ENCODE data around the gene TNFSF8. TPM values are rescaled to one million over a fixed set of nuclear protein-coding genes. Genes with fewer than 3 reads are reported as not detected.
A peak's percentile ranks its signal among the peaks of the same experiment; 100 is the strongest.

TNFSF8 gene
- polyA plus RNA-seq, 1 donor, result 0.27 TPM

DNA sequence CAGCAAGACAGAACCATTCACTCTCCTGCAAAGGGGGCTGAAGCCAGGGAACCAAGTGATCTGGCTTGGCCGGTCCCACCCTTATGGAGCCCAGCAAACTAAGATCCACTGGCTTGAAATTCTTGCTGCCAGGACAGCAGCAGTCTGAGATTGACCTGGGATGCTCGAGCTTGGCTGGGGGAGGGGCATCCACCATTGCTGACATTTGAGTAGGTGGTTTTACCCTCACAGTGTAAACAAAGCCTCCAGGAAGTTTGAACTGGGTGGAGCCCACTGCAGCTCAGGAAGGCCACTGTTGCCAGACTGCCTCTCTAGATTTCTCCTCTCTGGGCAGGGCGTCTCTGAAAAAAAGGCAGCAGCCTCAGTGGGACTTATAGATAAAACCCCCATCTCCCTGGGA is 60.5 kb downstream of the TNFSF8 start:
- no peak for DNase-seq

DNA sequence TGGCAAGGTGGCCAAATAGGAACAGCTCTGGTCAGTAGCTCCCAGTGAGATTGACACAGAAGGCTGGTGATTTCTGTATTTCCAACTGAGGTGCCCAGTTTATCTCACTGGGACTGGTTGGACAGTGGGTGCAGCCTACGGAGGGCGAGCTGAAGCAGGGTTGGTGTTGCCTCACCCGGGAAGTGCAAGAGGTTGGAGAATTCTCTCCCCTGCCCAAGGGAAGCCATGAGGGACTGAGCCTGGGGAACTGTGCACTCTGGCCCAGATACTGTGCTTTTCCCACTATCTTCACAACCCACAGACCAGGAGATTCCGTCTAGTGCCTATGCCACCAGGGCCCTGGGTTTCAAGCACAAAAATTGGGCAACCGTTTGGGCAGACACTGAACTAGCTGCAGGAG is 61.0 kb downstream of the TNFSF8 start:
- no peak for DNase-seq

DNA sequence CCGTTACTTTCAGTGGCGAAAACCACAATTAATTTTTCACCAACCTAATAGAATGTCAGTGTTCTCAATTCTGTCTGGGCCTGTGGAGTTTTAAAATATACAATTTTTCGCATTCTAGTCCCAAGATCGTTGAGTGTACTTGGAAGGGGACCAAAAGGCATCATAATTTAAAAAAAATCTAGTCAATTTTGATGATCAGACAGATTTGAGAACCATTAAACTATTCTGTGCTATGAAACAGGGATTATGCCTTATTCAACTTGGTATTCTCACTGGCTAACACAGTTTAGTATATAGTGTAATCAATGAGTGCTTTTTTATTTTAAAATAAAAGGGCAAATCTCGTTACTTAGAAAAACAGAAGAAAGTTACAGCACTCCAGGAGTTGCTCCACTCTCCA is 63.1 kb downstream of the TNFSF8 start:
- no peak for DNase-seq

- DNase-seq, result peak; percentile 31
Measured at GRCh38 chr9:114864471-114864870, 65.9 kb downstream of the TNFSF8 start.

- DNase-seq, result no peak
Measured at GRCh38 chr9:114861922-114862605, 68.3 kb downstream of the TNFSF8 start.

- no peak for DNase-seq
Measured at GRCh38 chr9:114861273-114861672, 69.1 kb downstream of the TNFSF8 start.

GRCh38 chr9:114860187-114860586 is 70.2 kb downstream of the TNFSF8 start:
- DNase-seq, result no peak

GRCh38 chr9:114856942-114857315 is 73.5 kb downstream of the TNFSF8 start:
- DNase-seq, result no peak

DNA sequence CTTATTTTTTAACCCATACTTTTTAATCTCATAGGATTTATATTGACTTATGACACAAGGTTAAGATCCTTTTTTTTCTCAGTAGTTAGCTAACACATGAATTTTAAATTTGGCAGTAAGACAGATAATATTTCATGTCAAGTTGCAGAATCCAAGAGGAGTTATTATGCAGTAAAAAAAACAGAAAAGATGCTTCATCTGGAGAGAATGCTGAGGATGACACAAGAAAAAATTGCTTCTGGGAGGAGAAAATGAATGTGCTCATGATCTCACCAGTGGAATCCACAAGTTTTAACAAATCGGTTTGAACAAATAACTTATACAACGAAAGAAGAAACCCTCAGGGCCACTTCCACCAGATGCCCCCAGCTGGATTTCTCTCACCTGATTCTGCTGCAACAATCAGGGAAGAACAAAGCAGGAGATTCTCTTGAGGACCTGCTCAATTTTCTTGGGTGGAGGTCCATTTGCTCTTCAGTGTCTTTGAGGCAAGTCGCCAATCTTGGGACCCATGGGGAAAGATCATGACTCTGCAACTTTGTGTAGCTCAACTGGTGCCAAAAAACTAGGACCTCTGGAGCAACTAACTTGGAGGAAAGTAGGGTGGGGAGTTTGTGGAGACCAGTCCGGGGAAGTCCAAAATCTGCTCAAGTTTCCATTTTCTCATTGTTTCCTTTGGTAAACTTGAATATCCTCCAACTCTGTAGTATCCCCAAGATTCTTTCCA is 74.0 kb downstream of the TNFSF8 start:
- no peak for DNase-seq

- DNase-seq, result no peak
Measured at GRCh38 chr9:114855488-114855887, 74.9 kb downstream of the TNFSF8 start.

GRCh38 chr9:114854736-114855355 is 75.5 kb downstream of the TNFSF8 start:
- no peak for DNase-seq

DNA sequence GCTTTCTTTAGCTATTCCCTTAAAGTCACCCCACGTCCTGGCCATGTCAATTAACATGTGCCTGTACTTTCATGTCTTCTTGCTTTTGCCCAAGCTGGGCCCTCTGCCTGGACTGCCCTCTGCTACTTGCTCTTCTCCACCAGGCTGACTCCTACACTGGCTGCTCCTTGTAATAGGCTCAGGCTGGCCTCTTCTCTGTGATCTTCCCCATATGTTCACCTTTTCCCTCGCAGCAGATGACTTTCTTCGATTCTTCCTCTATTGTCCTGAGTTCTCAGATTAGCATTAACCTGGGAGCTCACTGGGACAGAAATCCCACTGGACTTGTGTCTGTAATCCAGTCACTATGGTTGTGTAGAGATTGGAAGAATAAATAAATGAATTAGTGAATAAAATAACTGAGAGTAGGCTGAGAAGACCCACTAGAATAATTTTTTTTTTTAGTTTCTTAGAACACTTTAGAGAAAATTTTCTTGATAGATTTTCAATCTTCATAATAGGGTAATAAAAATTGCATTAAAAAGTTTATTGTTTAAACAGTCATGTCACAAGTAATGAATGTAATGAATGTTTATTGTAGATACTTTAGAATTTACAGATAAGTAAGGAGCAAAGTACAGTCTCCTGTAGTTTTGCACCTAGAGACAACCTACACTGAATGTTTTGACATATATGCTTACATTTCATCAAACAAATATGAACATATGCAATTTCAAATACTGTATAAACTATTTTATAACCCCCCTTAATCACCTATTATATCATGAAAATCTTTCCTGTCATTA is 77.1 kb downstream of the TNFSF8 start:
- DNase-seq, result no peak

- DNase-seq, result no peak
Measured at GRCh38 chr9:114852050-114852594, 78.3 kb downstream of the TNFSF8 start.

DNA sequence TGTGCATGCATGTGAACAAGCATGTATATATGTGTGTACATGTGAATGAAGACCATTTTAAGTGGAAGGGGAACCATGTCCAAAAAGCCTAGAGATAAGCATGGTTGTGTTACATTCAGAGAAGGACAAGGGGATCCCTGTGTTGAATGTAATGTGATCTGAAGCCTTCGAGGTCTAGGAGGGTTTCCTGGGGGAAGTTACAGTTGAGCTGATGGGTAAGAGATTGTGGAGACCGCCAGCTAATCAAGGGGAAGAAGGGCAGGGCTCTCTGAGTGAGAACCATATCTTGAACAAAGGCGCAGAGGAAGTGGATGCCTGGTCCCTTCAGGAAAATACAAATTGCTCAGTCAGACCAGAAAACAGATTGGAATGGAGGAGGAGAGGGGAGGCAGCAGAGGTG is 79.1 kb downstream of the TNFSF8 start:
- no peak for DNase-seq

Other genes with a start within 250 kb of the TNFSF8 start
- gene TEX48, start 248.4 kb downstream of the TNFSF8 start, polyA plus RNA-seq (ENCODE audit: insufficient read length), result not detected
- gene TNFSF15, start 124.6 kb downstream of the TNFSF8 start, polyA plus RNA-seq (ENCODE audit: insufficient read length), result 7.5 TPM
- 323 TPM for gene TNC, start 187.6 kb upstream of the TNFSF8 start, polyA plus RNA-seq (ENCODE audit: insufficient read length)

Data from left kidney (tissue), 2 donors.